ENCODE results near the gene HERPUD1. TPM values are rescaled to one million over a fixed set of nuclear protein-coding genes. Genes with fewer than 3 reads are reported as not detected.

The HERPUD1 gene
- polyA plus RNA-seq, 2 of the 4 experiments (the other 2 are of a cell fraction) = 65.8 to 140 TPM

DNA sequence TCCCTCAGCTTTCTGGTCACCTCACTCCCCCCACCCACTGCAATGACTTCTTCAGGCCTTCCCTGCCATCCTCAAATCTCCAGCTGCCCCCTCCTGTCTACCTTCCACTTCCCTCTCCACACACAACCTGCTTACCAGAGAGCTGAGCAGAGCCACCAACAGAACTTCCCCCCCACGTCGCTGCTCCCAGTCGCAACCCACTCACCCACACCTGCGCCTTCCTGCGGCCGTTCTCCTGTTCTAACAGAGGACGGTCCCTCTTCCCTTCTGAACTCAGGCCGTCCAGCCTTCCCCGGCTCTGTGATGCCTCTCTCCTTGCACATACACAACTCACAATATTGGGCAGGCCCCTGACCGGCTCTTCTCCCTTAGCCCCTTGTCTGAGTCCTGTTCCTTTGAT, 43.8 kb downstream of the HERPUD1 start:
- Histone ChIP-seq H3K4me1 (no peaks in the 10 kb centered on the region), H3K4me2 (no peak overlapping the region), H3K27ac (no peak overlapping the region), H3K4me3 (no peak overlapping the region), H3K9me3 (no peaks in the 10 kb centered on the region)
- WGBS (ENCODE audit: missing lambda C conversion rate) = 82% methylated on average over 10 of the region's 10 CpGs
- no peak for DNase-seq (ENCODE audit: low read depth in 1 of 2, low spot score in 1 of 2)
- POLR2A ChIA-PET = no interaction called here
- ATAC-seq = peak in 1 of 2 experiments; percentile 14; a peak in 1 of 6 replicates
- TF ChIP-seq HEYL (CRISPR knock-in tag; IDR thresholded peaks at IDR 0.05) (no peak), CHD2 (IDR thresholded peaks at IDR 0.05; ENCODE audit: low read length, partially characterized antibody) (no peak), HOXB5 (CRISPR knock-in tag; IDR thresholded peaks at IDR 0.05) (no peak), ESRRA (IDR thresholded peaks at IDR 0.05; ENCODE audit: borderline replicate concordance, low read length) (no peak)
- TF ChIP-seq, protein P1, sequence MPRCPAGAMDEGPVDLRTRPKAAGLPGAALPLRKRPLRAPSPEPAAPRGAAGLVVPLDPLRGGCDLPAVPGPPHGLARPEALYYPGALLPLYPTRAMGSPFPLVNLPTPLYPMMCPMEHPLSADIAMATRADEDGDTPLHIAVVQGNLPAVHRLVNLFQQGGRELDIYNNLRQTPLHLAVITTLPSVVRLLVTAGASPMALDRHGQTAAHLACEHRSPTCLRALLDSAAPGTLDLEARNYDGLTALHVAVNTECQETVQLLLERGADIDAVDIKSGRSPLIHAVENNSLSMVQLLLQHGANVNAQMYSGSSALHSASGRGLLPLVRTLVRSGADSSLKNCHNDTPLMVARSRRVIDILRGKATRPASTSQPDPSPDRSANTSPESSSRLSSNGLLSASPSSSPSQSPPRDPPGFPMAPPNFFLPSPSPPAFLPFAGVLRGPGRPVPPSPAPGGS (IDR thresholded peaks at IDR 0.05) = no peak
- TF ChIP-seq, protein P2, sequence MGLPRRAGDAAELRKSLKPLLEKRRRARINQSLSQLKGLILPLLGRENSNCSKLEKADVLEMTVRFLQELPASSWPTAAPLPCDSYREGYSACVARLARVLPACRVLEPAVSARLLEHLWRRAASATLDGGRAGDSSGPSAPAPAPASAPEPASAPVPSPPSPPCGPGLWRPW (IDR thresholded peaks at IDR 0.05) = no peak
- CTCF ChIA-PET = interaction anchor here (0.7 to 2.8 kb wide), 3 partner anchors 10 to 28 kb away, joined by 3 to 16 read pairs (median 3); no protein-coding TSS in a partner anchor
- no peak for FAIRE-seq

DNA sequence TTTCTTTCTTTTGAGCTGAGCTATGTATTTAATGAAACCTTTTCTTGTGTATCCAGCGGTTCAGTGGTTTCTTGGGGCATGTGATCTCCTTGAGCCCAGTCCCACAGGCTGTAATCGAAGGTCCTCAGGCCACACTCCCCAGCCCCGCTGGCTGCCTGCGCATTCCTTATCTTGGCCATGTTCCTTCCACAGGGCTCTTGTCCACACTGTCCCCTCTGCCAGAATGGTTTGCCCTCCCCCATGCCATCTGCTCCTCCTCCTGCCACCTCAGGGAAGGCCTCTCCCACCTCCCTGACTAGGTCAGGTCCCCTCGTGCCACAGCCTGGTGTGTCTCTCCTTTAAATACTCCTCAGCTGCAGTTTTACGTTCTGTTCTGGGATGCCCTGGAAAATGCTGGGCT, 45.3 kb downstream of the HERPUD1 start:
- no peak for TF ChIP-seq FOSL2 (IDR thresholded peaks at IDR 0.05)
- no peak for TF ChIP-seq FOSL2 (CRISPR knock-in tag; IDR thresholded peaks at IDR 0.05)
- TF ChIP-seq HOXA7 (CRISPR knock-in tag; IDR thresholded peaks at IDR 0.05) = no peak
- TF ChIP-seq, protein P3, sequence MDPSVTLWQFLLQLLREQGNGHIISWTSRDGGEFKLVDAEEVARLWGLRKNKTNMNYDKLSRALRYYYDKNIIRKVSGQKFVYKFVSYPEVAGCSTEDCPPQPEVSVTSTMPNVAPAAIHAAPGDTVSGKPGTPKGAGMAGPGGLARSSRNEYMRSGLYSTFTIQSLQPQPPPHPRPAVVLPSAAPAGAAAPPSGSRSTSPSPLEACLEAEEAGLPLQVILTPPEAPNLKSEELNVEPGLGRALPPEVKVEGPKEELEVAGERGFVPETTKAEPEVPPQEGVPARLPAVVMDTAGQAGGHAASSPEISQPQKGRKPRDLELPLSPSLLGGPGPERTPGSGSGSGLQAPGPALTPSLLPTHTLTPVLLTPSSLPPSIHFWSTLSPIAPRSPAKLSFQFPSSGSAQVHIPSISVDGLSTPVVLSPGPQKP (IDR thresholded peaks at IDR 0.05; ENCODE audit: low read depth, low read length) = no peak
- Histone ChIP-seq H3K4me2 (no peak overlapping the region), H3K27ac (no peak overlapping the region), H3K9me3 (no peaks in the 10 kb centered on the region), H3K4me1 (no peaks in the 10 kb centered on the region), H3K4me3 (no peak overlapping the region)
- ChIA-PET POLR2A (no interaction called here), CTCF (interaction anchor here (0.8 to 1.6 kb wide), 4 partner anchors 9 to 376 kb away, joined by 3 to 7 read pairs (median 3); no protein-coding TSS in a partner anchor)
- 81% methylated on average over 6 of the region's 6 CpGs for WGBS (ENCODE audit: missing lambda C conversion rate)
- DNase-seq (ENCODE audit: low read depth in 1 of 2, low spot score in 1 of 2) = no peak
- ATAC-seq = no peak
- FAIRE-seq = no peak

DNA sequence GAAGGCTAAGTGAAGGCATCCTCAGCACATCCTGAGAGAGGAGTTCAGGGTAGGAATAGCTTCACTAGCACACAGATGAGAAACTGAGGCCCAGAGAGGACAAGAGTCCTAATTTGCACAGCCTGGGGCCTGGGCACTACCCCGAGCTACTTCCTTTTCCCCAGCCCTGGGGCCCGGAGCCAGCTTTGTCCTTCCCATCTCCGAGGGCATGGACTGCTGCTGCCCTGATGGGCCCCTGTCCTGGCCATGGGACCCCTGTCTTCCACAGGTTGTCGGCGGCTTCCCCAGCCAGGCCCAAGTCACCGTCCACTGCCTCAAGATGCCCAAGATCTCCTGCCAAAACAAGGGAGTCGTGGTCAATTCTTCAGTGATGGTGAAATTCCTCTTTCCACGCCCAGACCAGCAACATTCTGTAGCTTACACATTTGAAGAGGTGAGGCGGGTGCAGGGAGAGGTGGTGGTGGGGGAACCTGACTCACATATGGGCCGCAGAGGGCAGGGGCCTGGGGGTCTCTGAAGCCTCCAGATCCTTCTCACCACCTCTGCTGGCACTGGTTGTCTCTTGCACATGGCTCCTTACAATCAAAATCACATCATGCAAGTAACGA, 46.0 kb downstream of the HERPUD1 start:
- no peak for FAIRE-seq
- no peak for TF ChIP-seq PHF8 (IDR thresholded peaks at IDR 0.05; ENCODE audit: borderline replicate concordance, low read depth)
- H3K27ac ChIP-seq = no peak overlapping the region
- 83% methylated on average over 11 of the region's 11 CpGs for WGBS (ENCODE audit: missing lambda C conversion rate)
- no peak for DNase-seq (ENCODE audit: low read depth in 1 of 2, low spot score in 1 of 2)
- no peaks in the 10 kb centered on the region for H3K9me3 ChIP-seq
- H3K4me1 ChIP-seq = no peaks in the 10 kb centered on the region
- POLR2A ChIA-PET = no interaction called here
- no peak overlapping the region for H3K4me2 ChIP-seq
- ATAC-seq = no peak
- CTCF ChIA-PET = interaction anchor here (0.8 to 1.3 kb wide), 4 partner anchors 13 to 90 kb away, joined by 3 to 7 read pairs (median 3); no protein-coding TSS in a partner anchor
- H3K4me3 ChIP-seq = no peak overlapping the region

DNA sequence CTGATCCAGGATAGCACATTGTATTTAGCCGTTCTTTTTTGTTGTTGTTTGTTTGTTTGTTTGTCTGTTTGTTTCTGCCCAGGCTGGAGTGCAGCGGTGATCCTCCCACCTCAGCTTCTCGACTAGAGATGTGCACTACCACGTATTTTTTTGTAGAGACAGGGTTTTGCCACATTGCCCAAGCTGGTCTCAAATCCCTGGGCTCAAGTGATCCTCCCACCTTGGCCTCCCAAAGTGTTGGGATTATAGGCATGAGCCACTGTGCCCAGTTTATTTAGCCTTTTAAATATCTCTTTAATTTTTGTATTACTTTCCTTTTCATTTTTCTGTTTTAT, 48.2 kb downstream of the HERPUD1 start:
- Histone ChIP-seq H3K4me2 (no peak overlapping the region), H3K4me3 (no peak overlapping the region), H3K4me1 (peaks cover 15% of the 10 kb centered on the region), H3K9me3 (no peaks in the 10 kb centered on the region), H3K27ac (no peak overlapping the region)
- ATAC-seq = no peak
- no peak for FAIRE-seq
- POLR2A ChIA-PET = no interaction called here
- 56% methylated on average over 4 of the region's 4 CpGs for WGBS (ENCODE audit: missing lambda C conversion rate)
- no peak for DNase-seq (ENCODE audit: low read depth in 1 of 2, low spot score in 1 of 2)
- CTCF ChIA-PET = interaction anchor here (1.1 kb wide), 1 partner anchor 9 kb away, joined by 3 read pairs; the partner anchor contains the start of gene NLRC5
- no peak for TF ChIP-seq ZFP36 (IDR thresholded peaks at IDR 0.05; ENCODE audit: borderline replicate concordance, partially characterized antibody)
- TF ChIP-seq, protein P4, sequence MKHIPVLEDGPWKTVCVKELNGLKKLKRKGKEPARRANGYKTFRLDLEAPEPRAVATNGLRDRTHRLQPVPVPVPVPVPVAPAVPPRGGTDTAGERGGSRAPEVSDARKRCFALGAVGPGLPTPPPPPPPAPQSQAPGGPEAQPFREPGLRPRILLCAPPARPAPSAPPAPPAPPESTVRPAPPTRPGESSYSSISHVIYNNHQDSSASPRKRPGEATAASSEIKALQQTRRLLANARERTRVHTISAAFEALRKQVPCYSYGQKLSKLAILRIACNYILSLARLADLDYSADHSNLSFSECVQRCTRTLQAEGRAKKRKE (CRISPR knock-in tag; IDR thresholded peaks at IDR 0.05; ENCODE audit: low read depth) = no peak
- TF ChIP-seq TP53 (CRISPR knock-in tag; IDR thresholded peaks at IDR 0.05) = no peak
- no peak for TF ChIP-seq ESRRA (IDR thresholded peaks at IDR 0.05; ENCODE audit: borderline replicate concordance, low read length)
- no peak for TF ChIP-seq HOXA7 (CRISPR knock-in tag; IDR thresholded peaks at IDR 0.05)
- TF ChIP-seq CBX8 (IDR thresholded peaks at IDR 0.05) = no peak
- TF ChIP-seq FOXS1 (CRISPR knock-in tag; IDR thresholded peaks at IDR 0.05) = no peak
- TF ChIP-seq, protein P5, sequence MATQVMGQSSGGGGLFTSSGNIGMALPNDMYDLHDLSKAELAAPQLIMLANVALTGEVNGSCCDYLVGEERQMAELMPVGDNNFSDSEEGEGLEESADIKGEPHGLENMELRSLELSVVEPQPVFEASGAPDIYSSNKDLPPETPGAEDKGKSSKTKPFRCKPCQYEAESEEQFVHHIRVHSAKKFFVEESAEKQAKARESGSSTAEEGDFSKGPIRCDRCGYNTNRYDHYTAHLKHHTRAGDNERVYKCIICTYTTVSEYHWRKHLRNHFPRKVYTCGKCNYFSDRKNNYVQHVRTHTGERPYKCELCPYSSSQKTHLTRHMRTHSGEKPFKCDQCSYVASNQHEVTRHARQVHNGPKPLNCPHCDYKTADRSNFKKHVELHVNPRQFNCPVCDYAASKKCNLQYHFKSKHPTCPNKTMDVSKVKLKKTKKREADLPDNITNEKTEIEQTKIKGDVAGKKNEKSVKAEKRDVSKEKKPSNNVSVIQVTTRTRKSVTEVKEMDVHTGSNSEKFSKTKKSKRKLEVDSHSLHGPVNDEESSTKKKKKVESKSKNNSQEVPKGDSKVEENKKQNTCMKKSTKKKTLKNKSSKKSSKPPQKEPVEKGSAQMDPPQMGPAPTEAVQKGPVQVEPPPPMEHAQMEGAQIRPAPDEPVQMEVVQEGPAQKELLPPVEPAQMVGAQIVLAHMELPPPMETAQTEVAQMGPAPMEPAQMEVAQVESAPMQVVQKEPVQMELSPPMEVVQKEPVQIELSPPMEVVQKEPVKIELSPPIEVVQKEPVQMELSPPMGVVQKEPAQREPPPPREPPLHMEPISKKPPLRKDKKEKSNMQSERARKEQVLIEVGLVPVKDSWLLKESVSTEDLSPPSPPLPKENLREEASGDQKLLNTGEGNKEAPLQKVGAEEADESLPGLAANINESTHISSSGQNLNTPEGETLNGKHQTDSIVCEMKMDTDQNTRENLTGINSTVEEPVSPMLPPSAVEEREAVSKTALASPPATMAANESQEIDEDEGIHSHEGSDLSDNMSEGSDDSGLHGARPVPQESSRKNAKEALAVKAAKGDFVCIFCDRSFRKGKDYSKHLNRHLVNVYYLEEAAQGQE (IDR thresholded peaks at IDR 0.05) = no peak
- TF ChIP-seq, protein P1 (IDR thresholded peaks at IDR 0.05) = no peak
- TF ChIP-seq, protein P6, sequence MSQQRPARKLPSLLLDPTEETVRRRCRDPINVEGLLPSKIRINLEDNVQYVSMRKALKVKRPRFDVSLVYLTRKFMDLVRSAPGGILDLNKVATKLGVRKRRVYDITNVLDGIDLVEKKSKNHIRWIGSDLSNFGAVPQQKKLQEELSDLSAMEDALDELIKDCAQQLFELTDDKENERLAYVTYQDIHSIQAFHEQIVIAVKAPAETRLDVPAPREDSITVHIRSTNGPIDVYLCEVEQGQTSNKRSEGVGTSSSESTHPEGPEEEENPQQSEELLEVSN (IDR thresholded peaks at IDR 0.05; ENCODE audit: borderline replicate concordance, low read depth) = no peak
- no peak for TF ChIP-seq SMC3 (IDR thresholded peaks at IDR 0.05)
- no peak for TF ChIP-seq JUNB (IDR thresholded peaks at IDR 0.05)
